Heart left ventricle (tissue), 16 donors: ENCODE results near the gene SPTBN1. TPM values are rescaled to one million over a fixed set of nuclear protein-coding genes. Genes with fewer than 3 reads are reported as not detected.

ENCODE experiments used
- ATAC-seq, 4 donors: fragments of 200-7000 bp; cut with Tn5 transposase; one replicate each; pipeline ENCODE4 v1.9.1; 2020 to 2022; ENCODE audit warnings: moderate library complexity in 4 of 4, mild to moderate bottlenecking in 3 of 4, moderate number of reproducible peaks in 1 of 4
- DNase-seq, 5 donors: peaks; one replicate each; pipeline ENCODE4 v3.0.0-alpha.2; 2020
- H3K27ac ChIP-seq, 12 donors: fragments of 200-600 bp; sonication (generic) in 4 of 12; one replicate each; pipeline versions ENCODE4 v1.5.0 to v1.8.0; 2016 to 2022; ENCODE audit warnings: mild to moderate bottlenecking in 2 of 12
- H3K27me3 ChIP-seq, 9 donors: fragments of 200-600 bp; sonication (generic) in 2 of 9; one replicate each; pipeline versions ENCODE4 v1.5.1 to v1.8.0; 2016 to 2022; ENCODE audit warnings: mild to moderate bottlenecking in 3 of 9
- H3K36me3 ChIP-seq, 9 donors: fragments of 200-600 bp; sonication (generic) in 2 of 9; one replicate each; pipeline versions ENCODE4 v1.5.0 to v1.8.0; 2018 to 2022; ENCODE audit warnings: mild to moderate bottlenecking in 2 of 9
- H3K4me1 ChIP-seq, 12 donors: fragments of 200-600 bp; sonication (generic) in 4 of 12; one replicate each; pipeline versions ENCODE4 v1.5.0 to v1.8.0; 2016 to 2022; ENCODE audit warnings: mild to moderate bottlenecking in 3 of 12
- H3K4me3 ChIP-seq, 12 donors: fragments of 200-600 bp; sonication (generic) in 4 of 12; one replicate each; pipeline versions ENCODE4 v1.5.0 to v1.8.0; 2017 to 2022; ENCODE audit warnings: mild to moderate bottlenecking in 9 of 12, moderate library complexity in 4 of 12
- H3K9me3 ChIP-seq, 12 donors: fragments of 200-600 bp; sonication (generic) in 4 of 12; one replicate each; pipeline versions ENCODE4 v1.5.0 to v1.8.0; 2016 to 2022; ENCODE audit warnings: mild to moderate bottlenecking in 1 of 12
- CTCF ChIP-seq, 12 donors: fragments of 200-600 bp; sonication (generic) in 4 of 12; IDR thresholded peaks; one replicate each; pipeline versions ENCODE4 v1.5.0 to v1.8.0; 2018 to 2022; ENCODE audit warnings: antibody characterized with exemption in 12 of 12, mild to moderate bottlenecking in 5 of 12
- POLR2A ChIP-seq, 2 donors: fragments of 450-650 bp; IDR thresholded peaks; one replicate each; pipeline ENCODE4 v1.6.1; 2017; ENCODE audit warnings: antibody characterized with exemption in 2 of 2, mild to moderate bottlenecking in 2 of 2, moderate library complexity in 2 of 2
- WGBS, 4 donors: extraction: QIAGEN DNeasy Blood & Tissue Kit in 2 of 4; methylation state at CpG; one replicate each; pipeline versions ENCODE4 v1.1.5 to v1.1.7; 2013 to 2018; 5-methylcytosine and 5-hydroxymethylcytosine counted together
- intact Hi-C, 10 donors: fragments of 100-400 bp; cut with DNase I; formaldehyde crosslinking; loops; one replicate each; pipeline versions ENCODE4 v1.11.1 to v1.14.2; 2022
- polyA plus RNA-seq, 2 donors: library from polyadenylated mRNA; stranded (reverse); fragments of 200-250 nt; gene quantifications; one replicate each; pipeline ENCODE4 v1.2.3, GENCODE V29; 2013
- total RNA-seq, 9 donors: library from RNA; depleted of rRNA in 2 of 9; stranded (reverse); fragments of >200 nt in 2 of 9; fragmentation: NEBNext Ultra II Directional in 3 of 9; extraction: Animal tissue kit (Norgen Biotek cat#: 25700) in 3 of 9; gene quantifications; one replicate each; pipeline versions ENCODE4 v1.1.0 to v1.2.4, GENCODE V29; 2016 to 2023
- donor health status: ischemic (EF 13 %, LVEDD 7.1; RV severe dilation, severe dysfunction).
- donor health status: healthy with polysubstance abuse.
- donor health status: DM: no; HTN: yes; CAD: no.
- donor health status: DM: no; HTN: no; CAD: no.
- donor health status: ischemic (EF 25% LVEDD 6.9; RV normal size, moderate dysfunction).
- donor health status: ischemic (EF 25% LVEDD 5.7; RV mildly dilated, moderate dysfunction).
- donor health status: healthy.
- donor health status: DM: yes; HTN: yes; CAD: no.
- donor health status: ischemic (EF 35%, LVEDD 5.7; RV mildly dilated, moderate dysfunction).
- donor health status: nonischemic (EF 11% LVEDD 7.7; RV severe dilation, severe dysfunction).
- donor health status: DM: yes; HTN: yes; CAD: no.
- donor health status: PGD.
- donor health status: ischemic (EF 29% LVEDD 5.4; RV normal size, mild dysfunction).
- donor health status: nonischemic (EF 23%, LVEDD 6.1; RV moderate dilation, normal function).

The SPTBN1 gene
- total and polyA plus RNA-seq, 11 donors: 124 to 659 (median 422) TPM

GRCh38 chr2:54704688-54705605 lies 248.8 kb downstream of the SPTBN1 start:
- H3K27ac ChIP-seq: peak overlapping the region in 2 of 12 donors; percentile 11 to 30
- H3K9me3 ChIP-seq: peaks cover 0 to 4% (median 0%) of the 10 kb centered on the region in 12 donors
- peak; percentile 45 to 85 (median 64) for TF ChIP-seq CTCF (IDR thresholded peaks at IDR 0.05)
- no peak for TF ChIP-seq POLR2A (IDR thresholded peaks at IDR 0.05)
- peaks cover 0 to 13% (median 0%) of the 10 kb centered on the region in 12 donors for H3K4me1 ChIP-seq
- intact Hi-C loops: loop anchor here (1.0 to 10.0 kb wide), 16 partner anchors 38 to 603 kb away; no protein-coding TSS in a partner anchor
- no peak overlapping the region for H3K4me3 ChIP-seq
- no peaks in the 10 kb centered on the region for H3K36me3 ChIP-seq
- DNase-seq (no peak), ATAC-seq (peak in 2 of 4 donors; percentile 59 to 63)
- WGBS, 4 donors: 5 to 6% (median 6%) methylated on average over 3 of the region's 3 CpGs
- H3K27me3 ChIP-seq: peaks cover 0 to 15% (median 0%) of the 10 kb centered on the region in 9 donors

- Histone ChIP-seq H3K4me1 (peaks cover 0 to 13% (median 0%) of the 10 kb centered on the region in 12 donors), H3K36me3 (no peaks in the 10 kb centered on the region), H3K4me3 (no peak overlapping the region), H3K9me3 (peaks cover 0 to 4% (median 0%) of the 10 kb centered on the region in 12 donors), H3K27me3 (peaks cover 0 to 15% (median 0%) of the 10 kb centered on the region in 9 donors), H3K27ac (no peak overlapping the region)
- no peak for DNase-seq
- intact Hi-C loops: loop anchor here in 9 of 10 donors (5.0 to 10.0 kb wide), 9 partner anchors 182 to 604 kb away; no protein-coding TSS in a partner anchor
- TF ChIP-seq POLR2A (IDR thresholded peaks at IDR 0.05) (no peak), CTCF (IDR thresholded peaks at IDR 0.05) (no peak)
- ATAC-seq: no peak
- 90 to 98% (median 96%) methylated on average over 1 of the region's 1 CpG for WGBS, 4 donors
Measured at GRCh38 chr2:54706622-54707021, 250.5 kb downstream of the SPTBN1 start.

GRCh38 chr2:54708584-54709335 lies 252.6 kb downstream of the SPTBN1 start:
- intact Hi-C loops: loop anchor here in 9 of 10 donors (5.0 to 10.0 kb wide), 9 partner anchors 184 to 606 kb away; no protein-coding TSS in a partner anchor
- Histone ChIP-seq H3K27ac (peak overlapping the region in 3 of 12 donors; percentile 1 to 25 (median 23)), H3K4me1 (peaks cover 0 to 13% (median 0%) of the 10 kb centered on the region in 12 donors), H3K36me3 (no peaks in the 10 kb centered on the region), H3K27me3 (peaks cover 0 to 15% (median 0%) of the 10 kb centered on the region in 9 donors), H3K9me3 (no peaks in the 10 kb centered on the region), H3K4me3 (peak overlapping the region; percentile 8 to 65 (median 52))
- WGBS, 4 donors: 16 to 39% (median 30%) methylated on average over 19 to 35 of the region's 35 CpGs
- DNase-seq: peak; percentile 28 to 66 (median 40)
- TF ChIP-seq CTCF (IDR thresholded peaks at IDR 0.05) (peak in 3 of 12 donors; percentile 6 to 17 (median 12)), POLR2A (IDR thresholded peaks at IDR 0.05) (no peak)
- ATAC-seq: peak; percentile 45 to 83 (median 80)
